Lower leg skin (tissue), 4 donors: ENCODE data around the gene PAXX. TPM values are rescaled to one million over a fixed set of nuclear protein-coding genes. Genes with fewer than 3 reads are reported as not detected.

Experiments used
- DNase-seq, 2 donors: peaks; one replicate each; pipeline ENCODE4 v3.0.0-alpha.2; 2019; ENCODE audit warnings: low spot score in 2 of 2
- H3K4me3 ChIP-seq: fragments of 200-600 bp; sonication (generic); 2 replicates; pipeline ENCODE4 v1.5.1; 2017; ENCODE audit warnings: mild to moderate bottlenecking, low read depth; ENCODE audit not compliant: poor library complexity, severe bottlenecking
- CTCF ChIP-seq, 3 donors: fragments of 450-650 bp; IDR thresholded peaks; one replicate each; pipeline ENCODE4 v1.5.1; 2016; ENCODE audit warnings: antibody characterized with exemption in 3 of 3, mild to moderate bottlenecking in 3 of 3, moderate library complexity in 2 of 3
- POLR2A ChIP-seq, 2 donors: fragments of 450-650 bp; IDR thresholded peaks; one replicate each; pipeline ENCODE4 v1.6.1; 2016 to 2017; ENCODE audit warnings: antibody characterized with exemption in 2 of 2, mild to moderate bottlenecking in 1 of 2, moderate library complexity in 1 of 2
- WGBS, 2 donors: methylation state at CpG; one replicate each; pipeline ENCODE4 v1.1.5; 2018; 5-methylcytosine and 5-hydroxymethylcytosine counted together
- intact Hi-C: fragments of 100-400 bp; cut with DNase I; formaldehyde crosslinking; loops from one replicate; pipeline ENCODE4 v1.15.0; 2023; ENCODE audit warnings: low total_unique reads
- total RNA-seq, 4 donors: library from RNA; depleted of rRNA; stranded (reverse); fragments of >200 nt; gene quantifications; one replicate each; pipeline ENCODE4 v1.1.0, GENCODE V29; 2016

Gene PAXX
- total RNA-seq, 4 donors from 2014 or later = 38.7 to 75.8 (median 58.2) TPM

- TF ChIP-seq POLR2A (IDR thresholded peaks at IDR 0.05) = no peak
- no peak for TF ChIP-seq CTCF (IDR thresholded peaks at IDR 0.05)
- no peak overlapping the region for H3K4me3 ChIP-seq
- 85 to 88% methylated on average over 32 to 33 of the region's 36 CpGs for WGBS, 2 donors
- DNase-seq = no peak
- intact Hi-C loops = no loop called here
Measured at GRCh38 chr9:137018761-137019559, 26.7 kb downstream of the PAXX start.

- no peak for DNase-seq
- 92 to 95% methylated on average over 26 to 34 of the region's 34 CpGs for WGBS, 2 donors
- TF ChIP-seq POLR2A (IDR thresholded peaks at IDR 0.05) (no peak), CTCF (IDR thresholded peaks at IDR 0.05) (no peak)
- no peak overlapping the region for H3K4me3 ChIP-seq
- intact Hi-C loops = no loop called here
Measured at GRCh38 chr9:137019891-137020683, 27.9 kb downstream of the PAXX start.

- DNase-seq = no peak
- H3K4me3 ChIP-seq = no peak overlapping the region
- WGBS, 2 donors = 93 to 95% methylated on average over 13 to 24 of the region's 32 CpGs
- intact Hi-C loops = no loop called here
- no peak for TF ChIP-seq POLR2A (IDR thresholded peaks at IDR 0.05)
- no peak for TF ChIP-seq CTCF (IDR thresholded peaks at IDR 0.05)
Measured at GRCh38 chr9:137020771-137021567, 28.7 kb downstream of the PAXX start.

GRCh38 chr9:137021568-137021978 is 29.4 kb downstream of the PAXX start:
- no peak for DNase-seq
- 73 to 92% methylated on average over 5 to 6 of the region's 6 CpGs for WGBS, 2 donors
- H3K4me3 ChIP-seq = no peak overlapping the region
- TF ChIP-seq POLR2A (IDR thresholded peaks at IDR 0.05) (no peak), CTCF (IDR thresholded peaks at IDR 0.05) (no peak)
- intact Hi-C loops = no loop called here

- DNase-seq = no peak
- 42 to 55% methylated on average over 18 to 23 of the region's 30 CpGs for WGBS, 2 donors
- intact Hi-C loops = no loop called here
- TF ChIP-seq CTCF (IDR thresholded peaks at IDR 0.05) (no peak), POLR2A (IDR thresholded peaks at IDR 0.05) (no peak)
- no peak overlapping the region for H3K4me3 ChIP-seq
Measured at GRCh38 chr9:137021979-137022661, 29.9 kb downstream of the PAXX start.
